WTC11 (cell line): ENCODE data around the gene EMP2.

Experiments used
- ATF6 ChIP-seq: sonication (generic); formaldehyde crosslinking; IDR thresholded peaks from 2 replicates; pipeline ENCODE4 v1.8.1; 2023; ENCODE audit warnings: mild to moderate bottlenecking, missing genetic modification reagents
- CREB1 ChIP-seq: sonication (generic); formaldehyde crosslinking; IDR thresholded peaks from 2 replicates; pipeline ENCODE4 v1.8.0; 2023; ENCODE audit warnings: mild to moderate bottlenecking, missing genetic modification reagents
- CTCF ChIP-seq: fragments of 200-600 bp; IDR thresholded peaks from 2 replicates; pipeline ENCODE4 v1.8.0; 2022; ENCODE audit warnings: antibody characterized with exemption
- IRF2 ChIP-seq: sonication (generic); formaldehyde crosslinking; IDR thresholded peaks from 2 replicates; pipeline ENCODE4 v1.8.0; 2022; ENCODE audit warnings: low read depth, missing genetic modification reagents, borderline replicate concordance
- NFYB ChIP-seq: sonication (generic); formaldehyde crosslinking; conservative IDR thresholded peaks from 2 replicates; pipeline ENCODE4 v1.8.0; 2022; ENCODE audit warnings: low read depth, missing genetic modification reagents

- TF ChIP-seq CTCF (no peak), CREB1 (CRISPR knock-in tag) (no peak), ATF6 (CRISPR knock-in tag) (no peak), NFYB (CRISPR knock-in tag) (no peak), IRF2 (CRISPR knock-in tag) (no peak)
Measured at GRCh38 chr16:10592611-10593010, 12.2 kb upstream of the EMP2 start.
